Upper lobe of left lung (tissue), 6 donors: ENCODE data around the gene ST6GALNAC1. TPM values are rescaled to one million over a fixed set of nuclear protein-coding genes. Genes with fewer than 3 reads are reported as not detected.

Source experiments
- ATAC-seq, 2 donors: fragments of 200-7000 bp; cut with Tn5 transposase; one replicate each; pipeline ENCODE4 v1.9.1; 2022; ENCODE audit warnings: mild to moderate bottlenecking in 2 of 2, moderate library complexity in 2 of 2; ENCODE audit not compliant: low FRiP score in 2 of 2
- DNase-seq, 2 donors: peaks; one replicate each; pipeline ENCODE4 v3.0.0-alpha.2; 2019 to 2020
- H3K27ac ChIP-seq, 4 donors: fragments of 200-600 bp; sonication (generic); one replicate each; pipeline ENCODE4 v1.5.1; 2016 to 2019
- H3K27me3 ChIP-seq, 4 donors: fragments of 200-600 bp; sonication (generic); one replicate each; pipeline ENCODE4 v1.5.1; 2017 to 2019
- H3K36me3 ChIP-seq, 4 donors: fragments of 200-600 bp; sonication (generic); one replicate each; pipeline ENCODE4 v1.5.1; 2016 to 2019
- H3K4me1 ChIP-seq, 4 donors: fragments of 200-600 bp; sonication (generic); one replicate each; pipeline ENCODE4 v1.5.1; 2018 to 2019
- H3K4me3 ChIP-seq, 4 donors: fragments of 200-600 bp; sonication (generic); one replicate each; pipeline ENCODE4 v1.5.1; 2017 to 2019; ENCODE audit warnings: mild to moderate bottlenecking in 2 of 4, moderate library complexity in 1 of 4
- H3K9me3 ChIP-seq, 4 donors: fragments of 200-600 bp; sonication (generic); one replicate each; pipeline ENCODE4 v1.5.1; 2018 to 2019
- CTCF ChIP-seq, 6 experiments: fragments of 450-650 bp in 4 of 6; fragments of 200-600 bp in 2 of 6; sonication (generic) in 2 of 6; IDR thresholded peaks; one replicate each; pipeline ENCODE4 v1.5.1; 2016 to 2019; ENCODE audit warnings: antibody characterized with exemption in 6 of 6
- EP300 ChIP-seq, 4 donors: sonication (generic); formaldehyde crosslinking; IDR thresholded peaks; one replicate each; pipeline ENCODE4 v1.5.1; 2017; ENCODE audit warnings: antibody characterized with exemption in 4 of 4, control low read depth in 2 of 4
- POLR2A ChIP-seq, 4 donors: fragments of 450-650 bp; IDR thresholded peaks; one replicate each; pipeline ENCODE4 v1.5.1; 2016 to 2017; ENCODE audit warnings: antibody characterized with exemption in 4 of 4, mild to moderate bottlenecking in 2 of 4
- POLR2AphosphoS5 ChIP-seq, 2 donors: sonication (generic); formaldehyde crosslinking; IDR thresholded peaks; one replicate each; pipeline ENCODE4 v1.5.1; 2017; ENCODE audit warnings: antibody characterized with exemption in 2 of 2
- WGBS, 2 donors: methylation state at CpG; one replicate each; pipeline ENCODE4 v1.1.5; 2017 to 2018; 5-methylcytosine and 5-hydroxymethylcytosine counted together
- total RNA-seq, 6 donors: library from RNA; depleted of rRNA in 4 of 6; stranded (reverse); fragments of >200 nt in 4 of 6; gene quantifications; one replicate each; pipeline versions ENCODE4 v1.1.0 to v1.2.1, GENCODE V29; 2016 to 2021
- donor health status: DM: no; HTN: no; CAD: no; lungs with moderate emphysema.
- donor health status: DM: no; HTN: yes; CAD: no; lungs with severe emphysema.

ST6GALNAC1 gene
- total RNA-seq, 6 donors from 2014 or later = 8.3 to 20.4 (median 19.1) TPM

GRCh38 chr17:76633628-76634328, 9.8 kb downstream of the ST6GALNAC1 start:
- WGBS, 2 donors = 82% methylated on average over 14 of the region's 14 CpGs
- Histone ChIP-seq H3K9me3 (no peaks in the 10 kb centered on the region), H3K4me1 (peaks cover 0 to 11% (median 0%) of the 10 kb centered on the region in 4 donors), H3K4me3 (no peak overlapping the region), H3K36me3 (no peaks in the 10 kb centered on the region), H3K27ac (no peak overlapping the region), H3K27me3 (no peaks in the 10 kb centered on the region)
- DNase-seq = no peak
- TF ChIP-seq EP300 (IDR thresholded peaks at IDR 0.05) = no peak
- TF ChIP-seq POLR2AphosphoS5 (IDR thresholded peaks at IDR 0.05) = no peak
- TF ChIP-seq POLR2A (IDR thresholded peaks at IDR 0.05) = no peak
- no peak for TF ChIP-seq CTCF (IDR thresholded peaks at IDR 0.05)
- no peak for ATAC-seq

DNA sequence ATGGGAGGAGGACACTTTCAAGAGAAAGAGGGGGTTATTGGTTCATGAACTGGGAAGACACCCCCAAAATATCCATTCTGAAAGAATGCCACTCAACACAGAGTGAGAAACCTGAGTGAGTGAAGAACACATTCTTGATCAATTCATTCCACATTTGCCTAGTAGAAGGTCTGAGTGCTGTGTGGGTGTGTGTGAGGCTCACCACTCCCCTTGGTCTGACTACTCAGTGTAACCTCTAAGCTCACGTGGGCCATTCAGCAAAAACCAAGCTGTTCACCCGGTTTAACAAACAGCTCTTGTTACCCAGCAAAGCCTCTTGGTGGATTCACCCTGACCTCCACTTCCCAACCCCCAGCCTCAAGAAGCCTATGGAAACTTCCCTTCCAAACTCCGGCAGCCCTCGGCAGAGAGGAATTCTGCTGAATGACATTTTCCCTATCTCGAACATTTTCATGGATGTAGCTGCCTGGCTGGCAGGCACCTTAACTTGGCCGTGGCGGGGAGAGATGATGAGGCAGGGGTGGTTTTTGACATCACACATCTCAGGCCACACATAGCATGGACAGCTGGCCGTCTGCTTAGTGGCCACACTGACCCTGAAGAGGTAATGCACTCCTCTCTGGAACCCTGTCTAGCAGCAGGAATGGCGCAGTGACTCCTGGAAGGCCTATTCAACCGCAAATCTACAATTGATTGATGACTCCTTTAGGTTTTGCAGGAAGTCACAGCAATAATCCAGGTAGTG, 11.6 kb downstream of the ST6GALNAC1 start:
- H3K36me3 ChIP-seq = no peaks in the 10 kb centered on the region
- H3K27ac ChIP-seq = peak overlapping the region in 1 of 4 donors; percentile 68
- H3K4me3 ChIP-seq = no peak overlapping the region
- H3K27me3 ChIP-seq = no peaks in the 10 kb centered on the region
- ATAC-seq = peak in 1 of 2 donors; percentile 87
- peak in 1 of 2 donors; percentile 82 for DNase-seq
- TF ChIP-seq POLR2A (IDR thresholded peaks at IDR 0.05) = no peak
- no peak for TF ChIP-seq POLR2AphosphoS5 (IDR thresholded peaks at IDR 0.05)
- TF ChIP-seq EP300 (IDR thresholded peaks at IDR 0.05) = peak in 1 of 4 donors; percentile 46
- TF ChIP-seq CTCF (IDR thresholded peaks at IDR 0.05) = no peak
- H3K4me1 ChIP-seq = peaks cover 0 to 11% (median 0%) of the 10 kb centered on the region in 4 donors
- H3K9me3 ChIP-seq = no peaks in the 10 kb centered on the region
- 59 to 78% methylated on average over 10 of the region's 10 CpGs for WGBS, 2 donors

- no peak for DNase-seq
- 75 to 80% methylated on average over 6 of the region's 6 CpGs for WGBS, 2 donors
- H3K9me3 ChIP-seq = no peaks in the 10 kb centered on the region
- H3K36me3 ChIP-seq = no peaks in the 10 kb centered on the region
- H3K4me3 ChIP-seq = no peak overlapping the region
- TF ChIP-seq EP300 (IDR thresholded peaks at IDR 0.05) (no peak), POLR2A (IDR thresholded peaks at IDR 0.05) (no peak), CTCF (IDR thresholded peaks at IDR 0.05) (no peak), POLR2AphosphoS5 (IDR thresholded peaks at IDR 0.05) (no peak)
- no peak for ATAC-seq
- H3K4me1 ChIP-seq = peaks cover 0 to 11% (median 0%) of the 10 kb centered on the region in 4 donors
- H3K27ac ChIP-seq = no peak overlapping the region
- H3K27me3 ChIP-seq = no peaks in the 10 kb centered on the region
Observed at GRCh38 chr17:76630151-76630550, 13.4 kb downstream of the ST6GALNAC1 start.

DNA sequence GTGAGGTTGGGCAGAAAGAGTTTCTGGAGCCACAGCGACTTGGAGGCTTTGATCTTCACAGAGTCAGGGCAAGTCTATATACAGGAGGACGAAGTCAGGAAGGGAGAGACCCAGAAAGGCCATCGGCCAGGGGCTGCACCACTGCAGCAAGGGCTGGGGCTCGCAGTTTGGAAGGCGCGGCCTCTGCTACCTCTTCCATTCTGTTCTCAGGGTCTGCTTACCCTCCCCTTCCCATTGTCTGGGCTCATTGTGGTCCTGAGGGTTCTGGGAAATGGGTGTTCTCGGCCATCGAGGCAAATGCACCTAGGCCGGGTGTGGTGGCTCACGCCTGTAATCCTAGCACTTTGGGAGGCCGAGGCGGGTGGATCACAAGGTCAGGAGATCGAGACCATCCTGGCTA, 16.0 kb downstream of the ST6GALNAC1 start:
- Histone ChIP-seq H3K36me3 (no peaks in the 10 kb centered on the region), H3K4me3 (no peak overlapping the region), H3K4me1 (peaks cover 0 to 11% (median 7%) of the 10 kb centered on the region in 4 donors), H3K9me3 (no peaks in the 10 kb centered on the region), H3K27ac (no peak overlapping the region), H3K27me3 (no peaks in the 10 kb centered on the region)
- ATAC-seq = no peak
- DNase-seq = no peak
- 94 to 95% methylated on average over 13 of the region's 13 CpGs for WGBS, 2 donors
- TF ChIP-seq EP300 (IDR thresholded peaks at IDR 0.05) (no peak), POLR2A (IDR thresholded peaks at IDR 0.05) (no peak), POLR2AphosphoS5 (IDR thresholded peaks at IDR 0.05) (no peak), CTCF (IDR thresholded peaks at IDR 0.05) (no peak)
